ENCODE measurements around the gene FOSB.
"Not testable (repeated sequence)": the region's sequence is repeated elsewhere in the genome, so short reads cannot be mapped to it uniquely, and the experiment has no call there.

Gene FOSB

DNA sequence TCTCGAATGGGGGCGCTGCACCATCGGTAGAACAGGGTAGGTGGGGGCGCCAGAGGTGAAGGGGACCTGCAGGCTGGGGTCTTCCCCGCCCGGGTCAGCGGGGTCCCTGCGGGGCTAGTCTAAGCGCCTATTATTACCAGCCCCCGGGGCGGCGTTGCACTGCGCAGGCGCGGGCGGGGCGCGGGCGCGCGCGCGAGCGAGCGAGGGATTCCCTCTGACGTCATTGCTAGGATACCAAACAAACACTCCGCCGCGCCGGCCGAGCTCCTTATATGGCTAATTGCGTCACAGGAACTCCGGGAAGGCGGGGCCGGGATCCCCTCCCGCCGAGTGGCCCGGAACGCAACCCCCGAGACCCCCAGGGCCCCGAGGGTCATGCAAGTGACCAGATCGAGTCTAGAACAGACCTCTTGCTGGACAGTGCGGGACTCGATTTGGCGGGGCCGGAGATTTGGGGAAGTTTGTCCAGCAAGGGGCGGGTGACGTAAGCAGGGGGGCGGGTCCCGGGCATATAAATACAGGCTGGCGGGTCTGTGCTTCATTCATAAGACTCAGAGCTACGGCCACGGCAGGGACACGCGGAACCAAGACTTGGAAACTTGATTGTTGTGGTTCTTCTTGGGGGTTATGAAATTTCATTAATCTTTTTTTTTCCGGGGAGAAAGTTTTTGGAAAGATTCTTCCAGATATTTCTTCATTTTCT is at the start of gene FOSB:
Gene FOSB (plus strand): TSS at position 541 of the 703 bp plus-strand sequence. CDS start 591 bp downstream, outside the sequence.
- DNase-seq: peak; percentile 94

DNA sequence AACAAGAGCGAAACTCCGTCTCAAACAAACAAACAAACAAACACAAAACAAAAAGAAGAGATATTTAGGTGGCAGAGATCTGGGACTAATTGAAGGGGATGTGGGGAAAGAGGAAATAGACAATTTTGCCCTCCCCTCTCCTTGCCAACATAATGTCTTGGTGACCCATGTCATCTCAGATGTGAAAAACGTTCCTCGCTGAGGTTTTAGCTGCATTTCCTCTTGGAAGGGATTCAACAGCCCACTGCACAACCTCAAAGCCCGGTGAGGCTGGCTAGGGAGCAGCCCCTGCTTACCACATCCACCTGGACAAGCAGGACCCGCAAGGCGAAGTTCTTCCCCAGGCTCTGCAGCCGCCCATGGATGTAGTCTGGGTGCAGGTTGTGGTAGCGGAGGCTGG is 49.0 kb upstream of the FOSB start:
- DNase-seq: peak; percentile 76

DNA sequence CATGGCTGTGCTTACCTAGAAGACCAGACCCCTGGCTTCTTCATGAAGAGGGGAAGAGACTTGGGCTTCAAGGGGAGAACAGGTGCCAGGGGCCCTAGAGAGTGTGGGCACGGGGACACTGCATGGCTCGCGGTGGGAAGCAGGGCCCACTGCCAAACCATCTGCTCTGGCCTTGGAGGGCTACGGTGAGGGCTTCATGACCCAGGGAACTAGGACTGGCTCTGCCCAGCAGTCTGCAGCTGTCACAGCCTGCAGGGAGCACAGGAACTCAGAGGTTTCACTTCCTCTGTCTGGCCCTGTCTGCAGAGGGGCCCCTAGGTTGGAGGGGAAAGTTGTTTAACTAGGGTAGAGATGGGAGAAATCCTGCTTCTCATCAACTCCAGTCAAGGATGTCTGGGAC is 48.4 kb upstream of the FOSB start:
- DNase-seq: peak; percentile 92

DNA sequence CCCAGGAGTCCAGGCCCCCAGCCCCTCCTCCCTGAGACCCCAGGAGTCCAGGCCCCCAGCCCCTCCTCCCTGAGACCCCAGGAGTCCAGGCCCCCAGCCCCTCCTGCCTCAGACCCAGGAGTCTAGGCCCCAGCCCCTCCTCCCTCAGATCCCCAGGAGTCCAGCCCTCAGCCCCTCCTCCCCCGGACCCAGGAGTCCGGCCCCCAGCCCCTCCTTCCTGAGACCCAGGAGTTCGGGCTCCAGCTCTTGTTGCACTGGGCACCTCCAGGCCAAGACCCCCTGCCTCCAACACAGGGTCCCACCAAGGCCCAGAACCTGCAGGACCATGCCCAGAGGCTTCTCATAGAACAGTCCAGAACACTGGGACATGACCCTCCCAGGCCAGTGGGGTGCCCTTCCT is 47.9 kb upstream of the FOSB start:
- no peak for DNase-seq

DNA sequence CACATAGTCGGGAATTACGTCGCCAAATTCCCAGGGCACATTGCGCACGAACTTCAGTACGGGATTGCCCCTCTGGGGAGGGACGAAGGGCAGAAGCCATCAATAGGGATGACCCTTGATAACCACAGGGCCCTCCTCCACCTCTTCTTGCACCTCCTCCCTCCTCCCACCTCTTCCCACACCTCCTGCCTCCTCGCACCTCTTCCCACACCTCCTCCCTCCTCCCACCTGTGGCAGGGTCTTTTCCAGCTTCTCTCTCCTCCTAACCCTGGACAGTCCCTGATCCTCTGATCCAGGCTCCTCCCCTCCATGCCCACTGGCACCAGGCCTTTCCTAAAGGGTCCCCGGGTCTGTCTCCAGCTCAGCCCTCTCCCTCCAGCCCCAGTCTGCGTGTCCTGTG is 47.4 kb upstream of the FOSB start:
- no peak for DNase-seq

DNA sequence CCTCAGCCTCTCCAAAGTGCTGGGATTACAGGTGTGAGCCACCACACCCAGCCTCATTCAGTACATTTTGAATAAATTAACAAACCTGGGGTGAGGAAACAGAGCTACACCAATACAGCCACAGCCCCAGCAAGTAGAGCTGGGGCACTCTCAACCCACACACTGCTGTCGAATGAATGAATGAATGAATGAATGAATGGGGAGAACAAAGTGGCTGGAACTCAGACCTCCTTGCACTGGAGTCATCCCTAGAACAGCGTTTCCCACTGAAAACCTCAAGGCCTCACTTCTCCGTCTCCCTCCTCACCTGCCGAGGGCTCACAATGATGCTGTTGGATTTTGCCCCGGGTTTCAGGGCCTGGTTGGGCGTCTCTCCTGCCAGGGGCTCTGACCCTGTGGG is 46.9 kb upstream of the FOSB start:
- no peak for DNase-seq

DNA sequence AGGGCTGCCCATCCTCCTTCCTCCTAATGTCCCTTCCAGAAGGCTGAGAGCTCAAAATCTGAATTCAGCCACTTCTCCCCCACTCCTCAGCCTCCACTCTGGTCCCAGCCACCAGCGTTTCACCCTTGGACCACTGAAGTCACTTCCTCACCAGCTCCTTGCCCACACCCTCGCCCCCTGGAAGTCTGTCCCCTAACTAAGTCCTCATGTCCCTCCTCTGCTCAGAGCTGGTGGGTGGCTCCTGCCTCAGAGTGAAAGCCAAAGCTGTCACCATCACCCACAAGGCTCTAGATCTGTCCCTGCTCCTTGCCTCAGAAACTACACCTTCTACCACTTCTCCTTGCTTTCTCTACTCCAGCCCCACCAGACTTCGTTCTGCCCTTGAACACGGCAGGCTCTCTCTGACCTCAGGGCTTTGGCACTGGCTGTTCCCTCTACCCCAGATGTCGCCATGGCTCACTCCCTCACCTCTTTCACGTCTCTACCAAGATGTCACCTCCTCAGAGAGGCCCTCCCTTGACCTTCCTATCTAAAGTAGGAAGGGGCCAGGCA is 45.8 kb upstream of the FOSB start:
- no peak for DNase-seq

DNA sequence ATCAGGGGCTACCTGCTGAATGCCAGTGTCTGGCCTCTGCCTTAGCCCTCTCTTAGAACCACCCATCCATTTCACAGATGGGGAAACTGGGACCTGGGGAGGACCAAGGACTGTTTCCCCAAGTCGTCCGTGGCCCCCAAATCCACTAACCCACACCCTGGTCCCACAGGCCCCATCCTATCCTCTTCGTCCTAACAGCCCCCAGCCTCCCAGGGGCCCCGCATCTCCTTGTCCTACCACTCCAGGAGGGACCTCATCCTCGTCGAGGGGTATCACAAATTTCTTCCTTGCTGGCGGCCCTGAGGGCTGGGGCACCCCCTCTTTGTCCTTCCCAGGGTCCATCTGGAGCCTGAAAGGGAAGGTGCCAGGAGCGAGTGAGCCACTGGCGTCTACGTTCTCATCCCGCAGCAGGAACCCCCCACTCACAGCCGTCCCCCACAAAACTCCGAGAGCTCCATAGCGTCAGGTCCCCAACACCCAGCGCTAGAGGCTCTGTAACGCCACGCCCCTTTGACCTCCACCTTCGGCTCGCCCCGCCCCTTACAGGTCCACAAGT is 44.7 kb upstream of the FOSB start:
- no peak for DNase-seq

DNA sequence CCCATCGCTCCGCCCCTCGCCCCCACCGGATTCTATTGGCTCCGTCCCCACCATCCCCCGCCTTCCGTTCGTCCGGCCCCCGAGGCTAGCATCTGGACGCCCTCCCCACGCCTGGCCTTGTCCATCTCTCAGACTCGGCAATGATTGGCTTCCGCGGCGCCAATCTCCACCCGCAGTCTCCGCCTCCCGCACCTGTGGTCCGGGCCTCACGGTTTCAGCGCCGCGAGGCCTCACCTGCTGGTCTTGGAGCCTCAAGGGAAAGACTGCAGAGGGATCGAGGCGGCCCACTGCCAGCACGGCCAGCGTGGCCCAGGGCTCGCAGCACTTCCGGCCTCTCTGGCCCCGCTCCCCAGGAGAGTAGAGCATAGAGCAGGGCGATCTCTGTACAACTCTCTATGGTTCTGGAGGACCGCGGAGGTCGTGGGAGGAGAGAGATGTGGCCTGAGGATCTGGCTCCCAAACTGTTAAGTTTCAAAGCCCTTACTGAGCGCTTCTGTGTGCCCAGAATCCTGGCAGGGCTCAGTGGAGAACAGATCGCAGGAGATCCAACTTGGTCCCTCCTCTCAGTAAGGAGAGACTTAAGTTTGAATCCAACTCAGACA is 44.1 kb upstream of the FOSB start, which contains the start of gene ERCC1:
Gene ERCC1 (minus strand): TSS at position 329 of the 602 bp plus-strand sequence. CDS start 543 bp downstream, outside the sequence.
- DNase-seq: peak; percentile 98

DNA sequence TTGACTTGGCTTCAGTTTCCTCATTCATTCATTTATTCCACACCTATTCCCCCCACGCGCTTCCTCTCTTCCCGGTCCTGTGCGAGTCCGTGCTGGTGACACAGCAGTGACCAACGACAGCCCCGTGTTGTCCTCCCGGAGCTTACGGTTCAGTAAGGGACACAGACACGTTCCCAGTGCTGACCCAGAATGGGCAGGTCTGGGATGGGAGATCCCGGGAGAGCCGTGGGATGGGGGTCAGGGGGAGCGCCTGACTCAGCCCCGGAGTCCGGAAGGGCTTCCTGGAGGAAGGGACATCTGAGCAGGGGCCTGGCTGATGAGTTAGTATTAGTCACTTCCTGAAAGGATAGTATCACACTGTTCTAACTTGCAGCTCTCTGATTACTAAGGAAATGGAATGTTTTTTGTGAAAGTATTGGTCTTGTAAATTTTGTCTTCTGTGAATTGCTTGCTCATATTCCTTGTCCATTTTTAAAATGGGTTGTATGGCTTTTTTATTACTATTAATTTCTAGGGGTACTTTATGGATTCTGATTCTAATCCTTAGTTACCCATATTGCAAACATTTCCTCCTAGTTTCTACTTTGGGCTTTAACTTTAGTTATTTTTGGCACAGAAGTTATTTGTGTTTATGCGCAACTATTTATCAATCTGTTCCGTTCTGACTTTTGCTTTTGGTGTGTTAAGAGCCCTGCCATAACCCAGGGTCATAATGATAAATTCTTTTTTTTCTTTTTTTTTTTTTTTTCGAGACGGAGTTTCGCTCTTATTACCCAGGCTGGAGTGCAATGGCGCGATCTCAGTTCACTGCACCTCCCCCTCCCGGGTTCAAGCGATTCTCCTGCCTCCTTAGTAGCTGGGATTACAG is 43.4 kb upstream of the FOSB start:
- peak; percentile 45 for DNase-seq

DNA sequence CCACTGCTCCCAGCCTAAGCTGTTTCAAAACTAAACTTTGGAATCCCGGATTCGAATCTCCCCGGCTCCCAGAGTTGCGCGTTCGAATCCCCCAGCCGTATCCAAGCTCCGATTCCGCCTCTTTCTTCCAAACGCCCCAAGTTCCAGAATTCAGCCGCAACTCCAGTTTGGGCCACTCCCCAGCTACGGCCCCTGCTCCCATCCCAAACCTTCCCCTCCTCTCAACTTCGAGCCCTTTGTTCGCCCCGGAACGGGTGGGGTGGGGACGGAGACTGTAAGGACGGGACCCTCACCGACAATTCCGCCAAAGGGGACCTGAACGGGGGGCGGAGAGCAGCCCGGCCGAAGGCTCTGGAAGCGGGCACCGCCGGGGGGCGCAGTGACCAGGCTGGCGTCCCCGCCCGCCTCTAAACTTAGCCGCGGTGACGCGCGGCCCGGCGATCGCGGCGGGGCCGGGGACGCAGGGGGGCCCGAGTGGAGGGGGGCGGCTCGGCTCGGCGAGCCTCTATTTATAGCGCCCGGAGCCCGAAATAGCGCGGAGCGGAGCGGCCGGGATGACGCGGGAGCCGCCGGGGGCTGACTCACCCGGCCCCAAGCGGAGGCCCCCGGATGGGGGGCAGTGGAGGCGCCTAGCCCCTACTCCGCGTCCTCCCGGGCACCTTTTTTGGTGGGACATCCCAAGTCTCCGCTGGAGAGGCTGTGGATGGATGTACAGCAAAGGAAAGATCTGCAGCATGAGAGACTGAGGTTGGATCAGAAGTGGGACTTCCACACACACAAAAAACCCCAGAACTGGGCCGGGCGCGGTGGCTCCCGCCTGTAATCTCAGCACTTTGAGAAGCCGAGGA is 39.2 kb upstream of the FOSB start:
- peak; percentile 16 for DNase-seq

DNA sequence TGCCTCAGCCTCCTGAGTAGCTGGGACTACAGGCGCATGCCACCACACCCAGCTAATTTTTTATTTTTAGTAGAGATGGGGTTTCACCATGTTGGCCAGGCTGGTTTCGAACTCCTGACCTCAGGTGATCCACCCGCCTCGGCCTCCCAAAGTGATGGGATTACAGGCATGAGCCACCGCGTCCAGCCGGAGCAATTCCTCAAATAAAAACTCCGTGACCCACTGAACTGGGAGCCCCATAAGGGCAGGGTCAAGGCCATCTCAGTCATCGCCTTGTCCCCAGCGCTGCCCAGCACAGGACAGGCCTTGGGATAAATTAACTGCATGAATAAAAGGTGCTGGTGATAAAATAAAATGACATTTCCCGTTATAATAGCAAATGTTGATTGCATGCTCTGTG is 37.9 kb upstream of the FOSB start:
- DNase-seq: peak; percentile 1

DNA sequence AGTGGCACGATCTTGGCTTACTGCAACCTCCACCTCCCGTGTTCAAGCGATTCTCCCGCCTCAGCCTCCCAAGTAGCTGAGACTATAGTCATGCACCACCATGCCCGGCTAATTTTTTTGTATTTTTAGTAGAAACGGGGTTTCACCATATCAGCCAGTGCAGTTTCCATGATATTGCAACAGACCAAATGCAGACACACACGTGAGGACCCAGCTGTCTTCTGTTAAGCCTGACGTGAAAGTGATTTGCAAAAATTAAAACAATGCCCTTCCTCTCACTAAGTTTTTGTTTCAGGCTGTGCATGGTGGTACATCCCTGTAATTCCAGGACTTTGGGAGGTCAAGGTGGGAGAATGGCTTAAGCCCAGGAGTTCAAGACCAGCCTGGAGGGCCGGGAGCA is 36.8 kb upstream of the FOSB start:
- peak; percentile 2 for DNase-seq

DNA sequence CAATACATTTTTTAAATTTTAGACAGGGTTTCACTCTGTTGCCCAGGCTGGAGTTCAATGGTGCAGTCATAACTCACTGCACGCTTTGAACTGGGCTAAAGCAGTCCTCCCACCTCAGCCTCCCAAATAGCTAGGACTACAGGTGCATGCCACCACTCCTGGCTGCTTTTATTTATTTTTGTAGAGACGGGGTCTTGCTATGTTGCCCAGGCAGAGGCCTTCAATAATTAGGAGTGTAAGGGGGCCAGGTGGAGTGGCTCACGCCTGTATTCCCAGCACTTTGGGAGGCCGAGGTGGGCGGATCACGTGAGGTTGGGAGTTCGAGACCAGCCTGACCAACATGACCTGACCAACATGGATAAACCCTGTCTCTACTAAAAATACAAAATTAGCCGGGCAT is 35.3 kb upstream of the FOSB start:
- not testable (repeated sequence) for DNase-seq

DNA sequence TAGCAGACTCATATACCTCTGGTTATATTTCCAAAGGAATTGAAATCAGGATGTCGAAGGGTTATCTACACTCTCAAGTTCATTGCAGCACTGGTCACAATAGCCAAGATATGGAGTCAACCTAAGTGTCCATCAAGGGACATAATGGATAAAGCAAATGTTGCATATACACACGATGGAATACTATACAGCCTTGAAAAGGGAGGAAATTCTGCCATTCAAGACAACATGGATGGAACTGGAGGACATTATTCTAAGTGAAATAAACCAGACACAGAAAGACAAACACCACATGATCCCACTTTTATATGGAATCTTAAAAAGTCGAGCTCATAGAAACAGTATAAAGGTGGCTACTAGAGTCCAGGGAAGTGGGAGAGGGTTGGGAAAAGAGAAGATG is 30.5 kb upstream of the FOSB start:
- DNase-seq: no peak

DNA sequence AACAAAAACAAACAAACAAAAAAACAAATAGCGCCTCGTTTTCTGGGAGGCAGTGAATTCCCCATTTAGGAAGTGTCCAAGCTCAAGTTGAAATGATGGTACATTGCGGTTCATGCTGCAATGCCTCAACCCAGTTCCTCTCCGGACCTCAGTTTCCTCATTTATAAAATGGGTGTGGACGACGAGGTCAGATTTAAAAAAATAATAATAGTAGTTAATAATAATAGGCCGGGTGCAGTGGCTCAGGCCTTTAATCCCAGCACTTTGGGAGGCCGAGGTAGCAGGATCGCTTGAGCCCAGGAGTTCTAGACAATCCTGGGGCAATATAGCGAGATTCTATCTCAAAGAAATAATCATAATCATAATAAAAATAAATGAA is 28.6 kb upstream of the FOSB start:
- no peak for DNase-seq

DNA sequence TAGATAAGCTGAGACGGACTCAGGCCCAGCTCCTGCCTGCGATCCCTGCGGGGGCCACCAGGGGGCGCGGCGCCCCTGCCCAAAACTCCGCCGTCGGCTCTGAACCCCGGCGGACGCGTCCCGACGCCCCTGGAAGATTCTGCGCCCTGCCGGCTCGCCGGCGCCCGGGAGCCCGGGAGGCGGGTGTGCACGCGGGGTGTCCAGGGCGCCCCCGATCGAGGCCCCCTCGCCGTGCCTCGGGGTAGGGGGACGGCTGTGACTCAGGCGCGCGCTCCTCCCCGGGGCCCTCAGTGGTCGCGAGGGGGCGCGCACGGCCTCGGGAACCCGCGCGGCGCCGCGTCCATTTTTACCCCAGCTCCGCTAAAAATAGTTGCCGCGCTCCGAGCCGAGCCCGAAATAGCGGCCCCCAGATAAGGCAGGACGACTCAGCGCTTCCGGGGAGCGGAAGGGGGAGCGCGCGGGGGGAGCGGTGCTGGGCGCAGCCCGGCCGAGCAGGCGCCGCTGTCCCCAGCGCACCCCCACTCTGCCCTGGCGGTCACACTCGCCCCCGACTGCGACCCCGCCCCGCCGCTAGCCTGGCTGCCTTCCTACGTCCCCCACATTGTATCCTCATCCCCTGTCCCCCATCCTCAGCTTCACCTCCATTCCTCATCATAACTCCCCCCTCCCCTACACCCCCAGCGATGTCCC is 28.1 kb upstream of the FOSB start:
- DNase-seq: peak; percentile 87

DNA sequence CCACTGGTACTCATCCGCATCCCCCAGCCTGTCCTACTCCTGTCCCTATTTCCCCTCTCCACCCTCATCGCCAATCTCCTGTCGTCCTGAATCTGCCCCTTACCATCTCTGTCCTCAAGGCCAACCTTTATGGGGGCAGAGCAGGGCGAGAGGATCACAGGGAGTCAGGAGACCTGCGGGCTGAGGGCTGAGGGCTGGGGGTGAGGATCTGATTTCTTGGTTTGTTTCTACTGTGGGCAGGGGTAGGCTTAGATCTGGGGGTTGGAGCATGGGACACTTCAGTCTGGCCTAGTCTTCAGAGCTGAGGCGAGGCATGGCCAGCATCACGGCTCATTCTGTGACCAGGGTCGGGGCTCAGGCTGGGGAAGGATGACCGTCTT is 27.5 kb upstream of the FOSB start:
- no peak for DNase-seq

DNA sequence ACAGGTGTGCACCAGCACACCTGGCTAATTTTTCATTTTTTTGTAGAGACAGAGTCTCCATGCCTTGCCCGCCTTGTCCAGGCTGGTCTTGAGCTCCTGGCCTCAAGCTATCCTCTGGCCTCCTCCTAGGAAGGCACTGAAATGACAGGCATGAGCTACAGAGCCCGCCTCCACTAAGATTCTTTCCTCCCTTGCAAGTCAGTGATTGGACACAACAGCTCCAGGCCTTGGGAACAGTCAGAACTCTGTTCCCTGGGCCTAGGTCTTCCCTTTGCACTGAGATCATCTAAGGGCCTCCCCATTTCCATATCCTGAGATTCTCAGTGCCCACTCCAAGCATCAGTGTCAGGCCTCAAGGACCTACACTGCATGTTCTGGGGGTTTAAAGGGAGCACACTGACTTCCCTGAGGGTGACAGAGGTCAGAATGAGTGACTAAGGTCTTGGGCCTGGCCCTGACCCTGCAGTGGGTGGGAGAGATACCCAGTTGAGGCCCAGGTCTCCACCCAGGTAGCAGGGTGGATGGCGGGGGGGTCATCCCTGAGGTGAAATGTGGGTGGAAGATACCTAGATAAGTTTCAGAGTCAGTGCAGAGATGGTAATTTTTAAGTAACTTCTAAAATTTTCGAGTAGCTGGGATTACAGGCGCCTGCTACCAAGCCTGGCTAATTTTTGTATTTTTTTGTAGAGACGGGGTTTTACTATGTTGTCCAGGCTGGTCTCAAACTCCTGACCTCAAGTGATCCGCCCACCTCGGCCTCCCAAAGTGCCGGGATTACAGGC is 26.7 kb upstream of the FOSB start:
- DNase-seq: no peak

DNA sequence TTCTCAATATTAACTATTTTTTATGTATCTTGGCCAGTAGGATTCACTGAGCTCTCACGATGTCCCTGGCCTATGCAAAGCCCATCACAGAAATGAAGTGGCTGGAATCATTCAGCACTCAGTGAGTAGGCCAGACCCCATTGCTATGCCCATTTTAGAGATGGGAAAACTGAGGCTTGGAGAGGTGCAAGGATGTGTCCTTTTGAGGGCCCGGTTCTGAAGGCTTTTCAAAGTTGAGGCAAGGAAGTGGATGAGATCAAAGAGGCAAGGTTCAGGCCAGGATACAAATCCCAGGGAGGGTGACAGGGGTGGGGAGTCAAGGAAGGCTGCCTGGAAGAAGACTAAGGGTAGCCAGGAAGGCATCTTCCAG is 25.4 kb upstream of the FOSB start:
- no peak for DNase-seq
